ENCODE measurements around the gene TPST1.

The TPST1 gene

GRCh38 chr7:66182920-66183319 is 22.2 kb upstream of the TPST1 start:
- Histone ChIP-seq H2BK120ac (ENCODE audit: low read depth, low read length) (no peak overlapping the region), H3K4me2 (ENCODE audit: low read length) (no peak overlapping the region), H3K18ac (ENCODE audit: low read length) (no peak overlapping the region), H3K9ac (ENCODE audit: low read length) (no peak overlapping the region), H3K4me3 (ENCODE audit: low read length) (no peak overlapping the region), H4K5ac (ENCODE audit: low read length) (no peak overlapping the region), H3K27me3 (ENCODE audit: insufficient read depth, low read length, poor library complexity) (no peaks in the 10 kb centered on the region), H3K56ac (ENCODE audit: low read length) (no peak overlapping the region), H3K23ac (ENCODE audit: low read length) (no peak overlapping the region), H3K4me1 (ENCODE audit: control insufficient read depth, low read depth, low read length) (no peaks in the 10 kb centered on the region), H3K27ac (ENCODE audit: low read depth, low read length) (no peak overlapping the region), H3K36me3 (ENCODE audit: control insufficient read depth, insufficient read depth, low read length) (no peaks in the 10 kb centered on the region), H3K4ac (ENCODE audit: low read depth, low read length) (no peak overlapping the region), H2BK15ac (replicated peaks; ENCODE audit: low read depth) (no peak overlapping the region), H3K79me1 (ENCODE audit: low read length) (no peaks in the 10 kb centered on the region), H3K79me2 (ENCODE audit: control insufficient read depth, insufficient read depth, low read length) (no peaks in the 10 kb centered on the region), H2AK5ac (ENCODE audit: low read length) (no peak overlapping the region), H4K8ac (ENCODE audit: low read depth, low read length) (no peak overlapping the region), H2BK5ac (ENCODE audit: low read length) (no peak overlapping the region)
- no peak for DNase-seq
- no CpG with 5 or more reads among the region's 6 CpGs for WGBS (ENCODE audit: extremely low coverage, insufficient coverage, low lambda C conversion rate)

GRCh38 chr7:66183700-66184099 is 21.4 kb upstream of the TPST1 start:
- Histone ChIP-seq H3K79me2 (ENCODE audit: control insufficient read depth, insufficient read depth, low read length) (no peaks in the 10 kb centered on the region), H3K18ac (ENCODE audit: low read length) (no peak overlapping the region), H3K9ac (ENCODE audit: low read length) (no peak overlapping the region), H2BK120ac (ENCODE audit: low read depth, low read length) (no peak overlapping the region), H3K4ac (ENCODE audit: low read depth, low read length) (no peak overlapping the region), H2BK15ac (replicated peaks; ENCODE audit: low read depth) (no peak overlapping the region), H3K4me1 (ENCODE audit: control insufficient read depth, low read depth, low read length) (no peaks in the 10 kb centered on the region), H4K8ac (ENCODE audit: low read depth, low read length) (no peak overlapping the region), H2AK5ac (ENCODE audit: low read length) (no peak overlapping the region), H3K36me3 (ENCODE audit: control insufficient read depth, insufficient read depth, low read length) (no peaks in the 10 kb centered on the region), H4K5ac (ENCODE audit: low read length) (no peak overlapping the region), H2BK5ac (ENCODE audit: low read length) (no peak overlapping the region), H3K27me3 (ENCODE audit: insufficient read depth, low read length, poor library complexity) (no peaks in the 10 kb centered on the region), H3K4me3 (ENCODE audit: low read length) (no peak overlapping the region), H3K23ac (ENCODE audit: low read length) (no peak overlapping the region), H3K79me1 (ENCODE audit: low read length) (no peaks in the 10 kb centered on the region), H3K4me2 (ENCODE audit: low read length) (no peak overlapping the region), H3K56ac (ENCODE audit: low read length) (no peak overlapping the region), H3K27ac (ENCODE audit: low read depth, low read length) (no peak overlapping the region)
- no CpG with 5 or more reads among the region's 2 CpGs for WGBS (ENCODE audit: extremely low coverage, insufficient coverage, low lambda C conversion rate)
- DNase-seq = peak; percentile 49

- WGBS (ENCODE audit: extremely low coverage, insufficient coverage, low lambda C conversion rate) = no CpG with 5 or more reads among the region's 8 CpGs
- Histone ChIP-seq H3K27me3 (ENCODE audit: insufficient read depth, low read length, poor library complexity) (no peaks in the 10 kb centered on the region), H3K79me2 (ENCODE audit: control insufficient read depth, insufficient read depth, low read length) (no peaks in the 10 kb centered on the region), H3K4me3 (ENCODE audit: low read length) (no peak overlapping the region), H3K27ac (ENCODE audit: low read depth, low read length) (no peak overlapping the region), H3K56ac (ENCODE audit: low read length) (no peak overlapping the region), H2BK5ac (ENCODE audit: low read length) (no peak overlapping the region), H2AK5ac (ENCODE audit: low read length) (no peak overlapping the region), H4K8ac (ENCODE audit: low read depth, low read length) (no peak overlapping the region), H3K18ac (ENCODE audit: low read length) (no peak overlapping the region), H3K4me1 (ENCODE audit: control insufficient read depth, low read depth, low read length) (no peaks in the 10 kb centered on the region), H3K23ac (ENCODE audit: low read length) (no peak overlapping the region), H3K9ac (ENCODE audit: low read length) (no peak overlapping the region), H4K5ac (ENCODE audit: low read length) (no peak overlapping the region), H2BK120ac (ENCODE audit: low read depth, low read length) (no peak overlapping the region), H3K4ac (ENCODE audit: low read depth, low read length) (no peak overlapping the region), H2BK15ac (replicated peaks; ENCODE audit: low read depth) (no peak overlapping the region), H3K4me2 (ENCODE audit: low read length) (no peak overlapping the region), H3K79me1 (ENCODE audit: low read length) (no peaks in the 10 kb centered on the region), H3K36me3 (ENCODE audit: control insufficient read depth, insufficient read depth, low read length) (no peaks in the 10 kb centered on the region)
- no peak for DNase-seq
Measured at GRCh38 chr7:66185680-66186187, 19.4 kb upstream of the TPST1 start.

GRCh38 chr7:66186991-66187390 is 18.1 kb upstream of the TPST1 start:
- H3K27me3 ChIP-seq (ENCODE audit: insufficient read depth, low read length, poor library complexity) = no peaks in the 10 kb centered on the region
- no peak overlapping the region for H2BK120ac ChIP-seq (ENCODE audit: low read depth, low read length)
- H2BK15ac ChIP-seq (replicated peaks; ENCODE audit: low read depth) = no peak overlapping the region
- H3K79me1 ChIP-seq (ENCODE audit: low read length) = no peaks in the 10 kb centered on the region
- H3K79me2 ChIP-seq (ENCODE audit: control insufficient read depth, insufficient read depth, low read length) = no peaks in the 10 kb centered on the region
- H3K27ac ChIP-seq (ENCODE audit: low read depth, low read length) = no peak overlapping the region
- H3K18ac ChIP-seq (ENCODE audit: low read length) = no peak overlapping the region
- no CpG with 5 or more reads among the region's 4 CpGs for WGBS (ENCODE audit: extremely low coverage, insufficient coverage, low lambda C conversion rate)
- no peak overlapping the region for H3K23ac ChIP-seq (ENCODE audit: low read length)
- no peaks in the 10 kb centered on the region for H3K4me1 ChIP-seq (ENCODE audit: control insufficient read depth, low read depth, low read length)
- H4K8ac ChIP-seq (ENCODE audit: low read depth, low read length) = no peak overlapping the region
- H3K4me3 ChIP-seq (ENCODE audit: low read length) = no peak overlapping the region
- no peak overlapping the region for H2BK5ac ChIP-seq (ENCODE audit: low read length)
- H2AK5ac ChIP-seq (ENCODE audit: low read length) = no peak overlapping the region
- H4K5ac ChIP-seq (ENCODE audit: low read length) = no peak overlapping the region
- no peak overlapping the region for H3K56ac ChIP-seq (ENCODE audit: low read length)
- no peak overlapping the region for H3K9ac ChIP-seq (ENCODE audit: low read length)
- no peaks in the 10 kb centered on the region for H3K36me3 ChIP-seq (ENCODE audit: control insufficient read depth, insufficient read depth, low read length)
- no peak overlapping the region for H3K4ac ChIP-seq (ENCODE audit: low read depth, low read length)
- no peak overlapping the region for H3K4me2 ChIP-seq (ENCODE audit: low read length)
- no peak for DNase-seq

GRCh38 chr7:66187905-66188304 is 17.2 kb upstream of the TPST1 start:
- Histone ChIP-seq H4K5ac (ENCODE audit: low read length) (no peak overlapping the region), H4K8ac (ENCODE audit: low read depth, low read length) (no peak overlapping the region), H3K79me2 (ENCODE audit: control insufficient read depth, insufficient read depth, low read length) (no peaks in the 10 kb centered on the region), H3K36me3 (ENCODE audit: control insufficient read depth, insufficient read depth, low read length) (no peaks in the 10 kb centered on the region), H3K9ac (ENCODE audit: low read length) (no peak overlapping the region), H3K23ac (ENCODE audit: low read length) (no peak overlapping the region), H3K79me1 (ENCODE audit: low read length) (no peaks in the 10 kb centered on the region), H2BK120ac (ENCODE audit: low read depth, low read length) (no peak overlapping the region), H2BK5ac (ENCODE audit: low read length) (no peak overlapping the region), H3K27me3 (ENCODE audit: insufficient read depth, low read length, poor library complexity) (no peaks in the 10 kb centered on the region), H3K4me1 (ENCODE audit: control insufficient read depth, low read depth, low read length) (no peaks in the 10 kb centered on the region), H3K27ac (ENCODE audit: low read depth, low read length) (no peak overlapping the region), H3K4me3 (ENCODE audit: low read length) (no peak overlapping the region), H3K4me2 (ENCODE audit: low read length) (no peak overlapping the region), H3K56ac (ENCODE audit: low read length) (no peak overlapping the region), H2BK15ac (replicated peaks; ENCODE audit: low read depth) (no peak overlapping the region), H3K4ac (ENCODE audit: low read depth, low read length) (no peak overlapping the region), H2AK5ac (ENCODE audit: low read length) (no peak overlapping the region), H3K18ac (ENCODE audit: low read length) (no peak overlapping the region)
- no peak for DNase-seq
- WGBS (ENCODE audit: extremely low coverage, insufficient coverage, low lambda C conversion rate) = no CpG with 5 or more reads among the region's 1 CpG

GRCh38 chr7:66188645-66189044 is 16.5 kb upstream of the TPST1 start:
- Histone ChIP-seq H3K79me1 (ENCODE audit: low read length) (no peaks in the 10 kb centered on the region), H3K36me3 (ENCODE audit: control insufficient read depth, insufficient read depth, low read length) (no peaks in the 10 kb centered on the region), H3K27ac (ENCODE audit: low read depth, low read length) (no peak overlapping the region), H2BK120ac (ENCODE audit: low read depth, low read length) (no peak overlapping the region), H4K8ac (ENCODE audit: low read depth, low read length) (no peak overlapping the region), H3K79me2 (ENCODE audit: control insufficient read depth, insufficient read depth, low read length) (no peaks in the 10 kb centered on the region), H2BK5ac (ENCODE audit: low read length) (no peak overlapping the region), H2AK5ac (ENCODE audit: low read length) (no peak overlapping the region), H4K5ac (ENCODE audit: low read length) (no peak overlapping the region), H3K56ac (ENCODE audit: low read length) (no peak overlapping the region), H3K18ac (ENCODE audit: low read length) (no peak overlapping the region), H3K23ac (ENCODE audit: low read length) (no peak overlapping the region), H3K4me3 (ENCODE audit: low read length) (no peak overlapping the region), H3K4ac (ENCODE audit: low read depth, low read length) (no peak overlapping the region), H3K27me3 (ENCODE audit: insufficient read depth, low read length, poor library complexity) (no peaks in the 10 kb centered on the region), H3K9ac (ENCODE audit: low read length) (no peak overlapping the region), H2BK15ac (replicated peaks; ENCODE audit: low read depth) (no peak overlapping the region), H3K4me1 (ENCODE audit: control insufficient read depth, low read depth, low read length) (no peaks in the 10 kb centered on the region), H3K4me2 (ENCODE audit: low read length) (no peak overlapping the region)
- 99% methylated on average over 2 of the region's 2 CpGs for WGBS (ENCODE audit: extremely low coverage, insufficient coverage, low lambda C conversion rate)
- no peak for DNase-seq
